Smooth muscle cell of the brain vasculature (primary cell): ENCODE data around the gene LHX4.

Experiments
- DNase-seq: peaks from one replicate; pipeline ENCODE4 v3.0.0-alpha.2; 2012; ENCODE audit warnings: low read depth, low spot score

Gene LHX4

GRCh38 chr1:180257486-180257885, 27.4 kb downstream of the LHX4 start:
- no peak for DNase-seq

GRCh38 chr1:180258290-180258689, 28.2 kb downstream of the LHX4 start:
- DNase-seq: no peak

GRCh38 chr1:180258935-180259334, 28.9 kb downstream of the LHX4 start:
- no peak for DNase-seq

- no peak for DNase-seq
Measured at GRCh38 chr1:180259431-180260338, 29.6 kb downstream of the LHX4 start.

- no peak for DNase-seq
Measured at GRCh38 chr1:180260541-180260940, 30.5 kb downstream of the LHX4 start.

- DNase-seq: no peak
Measured at GRCh38 chr1:180261030-180261429, 31.0 kb downstream of the LHX4 start.

- no peak for DNase-seq
Measured at GRCh38 chr1:180261524-180262155, 31.6 kb downstream of the LHX4 start.

GRCh38 chr1:180262628-180263488, 32.8 kb downstream of the LHX4 start:
- no peak for DNase-seq

GRCh38 chr1:180264595-180264994, 34.5 kb downstream of the LHX4 start:
- no peak for DNase-seq

- DNase-seq: no peak
Measured at GRCh38 chr1:180265201-180265600, 35.1 kb downstream of the LHX4 start.

GRCh38 chr1:180265871-180266270, 35.8 kb downstream of the LHX4 start:
- no peak for DNase-seq

- no peak for DNase-seq
Measured at GRCh38 chr1:180266275-180267210, 36.5 kb downstream of the LHX4 start.

GRCh38 chr1:180267211-180267561, 37.1 kb downstream of the LHX4 start:
- no peak for DNase-seq

GRCh38 chr1:180267761-180268555, 37.9 kb downstream of the LHX4 start:
- no peak for DNase-seq

- no peak for DNase-seq
Measured at GRCh38 chr1:180268556-180269075, 38.6 kb downstream of the LHX4 start.

GRCh38 chr1:180269645-180270529, 39.8 kb downstream of the LHX4 start:
- DNase-seq: no peak

- no peak for DNase-seq
Measured at GRCh38 chr1:180270530-180271271, 40.6 kb downstream of the LHX4 start.
